Measurements from ENCODE around the gene MMS22L. TPM values are rescaled to one million over a fixed set of nuclear protein-coding genes. Genes with fewer than 3 reads are reported as not detected.

MMS22L gene
- polyA plus RNA-seq, 3 donors = 1.6 to 3.4 (median 2.1) TPM

DNA sequence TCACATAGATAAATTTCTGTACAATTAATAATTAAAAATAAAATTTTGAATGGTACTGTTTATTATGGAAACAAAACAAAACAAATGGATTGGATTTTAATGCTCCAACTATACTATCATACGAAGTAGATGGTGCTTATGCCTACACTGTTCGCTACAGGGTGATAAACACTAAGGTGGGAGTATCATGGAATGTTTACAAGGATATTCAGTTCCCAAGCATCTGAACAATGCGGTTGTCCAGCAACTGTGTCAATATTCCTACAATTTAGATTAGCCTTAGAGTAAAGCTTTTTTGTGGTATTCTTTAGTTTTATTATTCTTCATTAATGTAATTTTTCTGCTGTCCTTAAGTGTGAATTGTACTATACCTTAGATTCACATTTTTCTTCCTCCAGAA is 105.1 kb downstream of the MMS22L start:
- peaks cover 23 to 40% of the 10 kb centered on the region in 2 donors for H3K36me3 ChIP-seq (replicated peaks in 1 of 2; ENCODE audit: control insufficient read depth in 1 of 2, insufficient read depth in 2 of 2, low read length in 2 of 2)
- no peak overlapping the region for H3K4me3 ChIP-seq (replicated peaks in 1 of 3; ENCODE audit: low read depth in 2 of 3, low read length in 3 of 3)
- no peak overlapping the region for H3K9ac ChIP-seq (ENCODE audit: insufficient read depth, low read length, poor library complexity, severe bottlenecking)
- Mint-ChIP-seq H3K4me1 (no peaks in the 10 kb centered on the region), H3K27ac (no peak overlapping the region), H3K27me3 (ENCODE audit: low read depth in 3 of 3) (no peaks in the 10 kb centered on the region), H3K9me3 (no peaks in the 10 kb centered on the region), H3K4me3 (no peak overlapping the region), H3K36me3 (peaks cover 30 to 51% of the 10 kb centered on the region in 2 donors)
- H3K9me3 ChIP-seq (replicated peaks in 1 of 2; ENCODE audit: control insufficient read depth in 1 of 2, insufficient read depth in 1 of 2, low read length in 2 of 2) = no peaks in the 10 kb centered on the region
- no peaks in the 10 kb centered on the region for H3K79me2 ChIP-seq (ENCODE audit: insufficient read depth, low read length)
- H3K27ac ChIP-seq (ENCODE audit: low read depth in 1 of 2, low read length in 2 of 2) = no peak overlapping the region
- TF ChIP-seq, protein P1, sequence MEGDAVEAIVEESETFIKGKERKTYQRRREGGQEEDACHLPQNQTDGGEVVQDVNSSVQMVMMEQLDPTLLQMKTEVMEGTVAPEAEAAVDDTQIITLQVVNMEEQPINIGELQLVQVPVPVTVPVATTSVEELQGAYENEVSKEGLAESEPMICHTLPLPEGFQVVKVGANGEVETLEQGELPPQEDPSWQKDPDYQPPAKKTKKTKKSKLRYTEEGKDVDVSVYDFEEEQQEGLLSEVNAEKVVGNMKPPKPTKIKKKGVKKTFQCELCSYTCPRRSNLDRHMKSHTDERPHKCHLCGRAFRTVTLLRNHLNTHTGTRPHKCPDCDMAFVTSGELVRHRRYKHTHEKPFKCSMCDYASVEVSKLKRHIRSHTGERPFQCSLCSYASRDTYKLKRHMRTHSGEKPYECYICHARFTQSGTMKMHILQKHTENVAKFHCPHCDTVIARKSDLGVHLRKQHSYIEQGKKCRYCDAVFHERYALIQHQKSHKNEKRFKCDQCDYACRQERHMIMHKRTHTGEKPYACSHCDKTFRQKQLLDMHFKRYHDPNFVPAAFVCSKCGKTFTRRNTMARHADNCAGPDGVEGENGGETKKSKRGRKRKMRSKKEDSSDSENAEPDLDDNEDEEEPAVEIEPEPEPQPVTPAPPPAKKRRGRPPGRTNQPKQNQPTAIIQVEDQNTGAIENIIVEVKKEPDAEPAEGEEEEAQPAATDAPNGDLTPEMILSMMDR (IDR thresholded peaks at IDR 0.05) = no peak
- H3K4me2 ChIP-seq (replicated peaks; ENCODE audit: extremely low read depth, low read length, poor library complexity, severe bottlenecking) = no peak overlapping the region
- H3K4me1 ChIP-seq (ENCODE audit: control insufficient read depth in 1 of 2, insufficient read depth in 2 of 2, low read length in 2 of 2) = no peaks in the 10 kb centered on the region
- no peak overlapping the region for H2AFZ ChIP-seq (ENCODE audit: insufficient read depth, low read depth, low read length, poor library complexity, severe bottlenecking)
- no CpG with 5 or more reads among the region's 3 CpGs for WGBS (ENCODE audit: insufficient coverage)
- no peaks in the 10 kb centered on the region for H4K20me1 ChIP-seq (ENCODE audit: insufficient read depth, low read length)
- H3K27me3 ChIP-seq (ENCODE audit: control insufficient read depth in 2 of 2, insufficient read depth in 2 of 2, low read length in 2 of 2) = no peaks in the 10 kb centered on the region
- intact Hi-C loops (cut with micrococcal nuclease) = no loop called here
- no peak for DNase-seq

DNA sequence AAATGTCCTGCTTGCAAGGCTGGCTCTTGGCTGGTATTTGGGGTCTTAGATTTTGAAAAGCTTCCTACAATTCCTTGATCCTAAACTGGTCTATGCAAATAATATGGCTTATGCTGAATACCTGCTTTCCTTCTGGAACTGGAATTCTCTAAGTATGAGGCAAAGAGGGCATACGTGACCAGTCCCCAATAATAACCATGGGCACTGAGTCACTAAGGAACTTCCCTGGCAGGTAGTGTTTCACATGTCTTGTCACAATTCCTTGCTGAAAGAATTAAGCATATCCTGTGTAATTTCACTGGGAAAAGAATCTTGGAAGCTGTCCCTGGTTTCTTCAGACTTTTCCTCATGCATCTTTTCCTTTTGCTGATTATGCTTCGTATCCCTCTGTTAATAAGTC is 106.5 kb downstream of the MMS22L start:
- Histone ChIP-seq H3K9ac (ENCODE audit: insufficient read depth, low read length, poor library complexity, severe bottlenecking) (no peak overlapping the region), H3K36me3 (replicated peaks in 1 of 2; ENCODE audit: control insufficient read depth in 1 of 2, insufficient read depth in 2 of 2, low read length in 2 of 2) (peaks cover 32 to 47% of the 10 kb centered on the region in 2 donors), H3K27ac (ENCODE audit: low read depth in 1 of 2, low read length in 2 of 2) (no peak overlapping the region), H3K27me3 (ENCODE audit: control insufficient read depth in 2 of 2, insufficient read depth in 2 of 2, low read length in 2 of 2) (no peaks in the 10 kb centered on the region), H3K79me2 (ENCODE audit: insufficient read depth, low read length) (no peaks in the 10 kb centered on the region), H3K4me1 (ENCODE audit: control insufficient read depth in 1 of 2, insufficient read depth in 2 of 2, low read length in 2 of 2) (no peaks in the 10 kb centered on the region), H3K4me2 (replicated peaks; ENCODE audit: extremely low read depth, low read length, poor library complexity, severe bottlenecking) (no peak overlapping the region), H2AFZ (ENCODE audit: insufficient read depth, low read depth, low read length, poor library complexity, severe bottlenecking) (no peak overlapping the region), H4K20me1 (ENCODE audit: insufficient read depth, low read length) (no peaks in the 10 kb centered on the region), H3K9me3 (replicated peaks in 1 of 2; ENCODE audit: control insufficient read depth in 1 of 2, insufficient read depth in 1 of 2, low read length in 2 of 2) (no peaks in the 10 kb centered on the region), H3K4me3 (replicated peaks in 1 of 3; ENCODE audit: low read depth in 2 of 3, low read length in 3 of 3) (no peak overlapping the region)
- TF ChIP-seq, protein P1 (IDR thresholded peaks at IDR 0.05) = no peak
- H3K4me3 Mint-ChIP-seq = no peak overlapping the region
- peaks cover 37 to 52% of the 10 kb centered on the region in 2 donors for H3K36me3 Mint-ChIP-seq
- intact Hi-C loops (cut with micrococcal nuclease) = no loop called here
- no peaks in the 10 kb centered on the region for H3K4me1 Mint-ChIP-seq
- no peak overlapping the region for H3K27ac Mint-ChIP-seq
- WGBS (ENCODE audit: insufficient coverage) = 100% methylated on average over 2 of the region's 2 CpGs
- no peak for DNase-seq
- no peaks in the 10 kb centered on the region for H3K9me3 Mint-ChIP-seq
- H3K27me3 Mint-ChIP-seq (ENCODE audit: low read depth in 3 of 3) = no peaks in the 10 kb centered on the region
